Fibroblast of mammary gland (primary cell): ENCODE results near the gene MPP3.

ENCODE experiments used
- DNase-seq: peaks from one replicate; pipeline ENCODE4 v3.0.0-alpha.2; 2010; ENCODE audit warnings: low read depth
- H3K4me3 ChIP-seq: 2 replicates; pipeline ENCODE4 v1.5.1; 2011; ENCODE audit warnings: low read depth, mild to moderate bottlenecking, low read length, moderate library complexity; ENCODE audit not compliant: control insufficient read depth
- TF ChIP-seq, protein P1 (sequence below): conservative IDR thresholded peaks from 2 replicates; pipeline ENCODE4 v1.5.1; 2011; ENCODE audit warnings: low read depth, low read length, inconsistent platforms; ENCODE audit not compliant: control insufficient read depth, insufficient read depth

The MPP3 gene

DNA sequence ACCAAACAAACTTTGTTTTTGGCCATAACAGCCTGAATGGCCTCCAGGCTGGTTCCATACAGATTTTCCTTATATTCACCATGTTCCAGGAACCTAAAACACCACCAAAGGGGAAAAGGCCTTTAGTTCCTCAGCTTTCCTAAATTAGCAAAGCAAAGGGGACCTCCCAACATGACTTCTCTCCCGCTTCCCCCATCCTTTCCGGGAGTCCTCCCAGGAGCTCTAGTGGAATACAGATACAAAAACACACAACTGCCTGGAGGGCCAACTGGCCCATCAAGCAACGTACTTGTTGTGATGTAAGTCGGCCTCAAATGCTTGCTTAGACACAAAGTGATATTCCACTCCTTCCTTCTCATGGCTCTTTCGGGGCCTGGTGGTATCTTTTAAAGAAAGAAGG, 22.1 kb downstream of the MPP3 start:
- H3K4me3 ChIP-seq, result no peak overlapping the region
- TF ChIP-seq, protein P1, sequence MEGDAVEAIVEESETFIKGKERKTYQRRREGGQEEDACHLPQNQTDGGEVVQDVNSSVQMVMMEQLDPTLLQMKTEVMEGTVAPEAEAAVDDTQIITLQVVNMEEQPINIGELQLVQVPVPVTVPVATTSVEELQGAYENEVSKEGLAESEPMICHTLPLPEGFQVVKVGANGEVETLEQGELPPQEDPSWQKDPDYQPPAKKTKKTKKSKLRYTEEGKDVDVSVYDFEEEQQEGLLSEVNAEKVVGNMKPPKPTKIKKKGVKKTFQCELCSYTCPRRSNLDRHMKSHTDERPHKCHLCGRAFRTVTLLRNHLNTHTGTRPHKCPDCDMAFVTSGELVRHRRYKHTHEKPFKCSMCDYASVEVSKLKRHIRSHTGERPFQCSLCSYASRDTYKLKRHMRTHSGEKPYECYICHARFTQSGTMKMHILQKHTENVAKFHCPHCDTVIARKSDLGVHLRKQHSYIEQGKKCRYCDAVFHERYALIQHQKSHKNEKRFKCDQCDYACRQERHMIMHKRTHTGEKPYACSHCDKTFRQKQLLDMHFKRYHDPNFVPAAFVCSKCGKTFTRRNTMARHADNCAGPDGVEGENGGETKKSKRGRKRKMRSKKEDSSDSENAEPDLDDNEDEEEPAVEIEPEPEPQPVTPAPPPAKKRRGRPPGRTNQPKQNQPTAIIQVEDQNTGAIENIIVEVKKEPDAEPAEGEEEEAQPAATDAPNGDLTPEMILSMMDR, result no peak
- no peak for DNase-seq

DNA sequence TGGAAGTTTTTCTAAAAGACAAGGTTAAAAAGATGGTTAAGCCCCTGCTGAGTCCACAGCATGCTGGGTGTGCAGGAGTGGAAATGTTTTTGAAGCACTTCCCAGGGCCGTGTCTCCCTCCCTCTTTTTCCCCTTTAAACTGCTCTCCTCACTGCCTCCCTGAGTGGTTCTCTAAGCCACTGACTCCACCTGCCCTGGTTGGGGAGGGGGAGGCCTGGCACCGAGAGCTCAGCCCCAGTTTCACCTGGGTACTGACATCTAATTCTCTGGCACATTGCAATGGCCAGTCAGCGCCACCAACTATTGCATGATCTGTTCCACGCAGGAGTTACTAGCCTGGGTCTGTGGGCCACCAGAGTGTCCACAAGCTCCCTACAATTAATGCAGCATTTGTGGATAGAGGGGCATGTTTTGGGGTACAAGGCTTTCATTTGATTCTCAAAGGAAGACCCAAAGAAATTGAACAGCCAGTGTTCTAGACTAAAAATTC, 22.7 kb downstream of the MPP3 start:
- no peak overlapping the region for H3K4me3 ChIP-seq
- TF ChIP-seq, protein P1, result no peak
- no peak for DNase-seq

DNA sequence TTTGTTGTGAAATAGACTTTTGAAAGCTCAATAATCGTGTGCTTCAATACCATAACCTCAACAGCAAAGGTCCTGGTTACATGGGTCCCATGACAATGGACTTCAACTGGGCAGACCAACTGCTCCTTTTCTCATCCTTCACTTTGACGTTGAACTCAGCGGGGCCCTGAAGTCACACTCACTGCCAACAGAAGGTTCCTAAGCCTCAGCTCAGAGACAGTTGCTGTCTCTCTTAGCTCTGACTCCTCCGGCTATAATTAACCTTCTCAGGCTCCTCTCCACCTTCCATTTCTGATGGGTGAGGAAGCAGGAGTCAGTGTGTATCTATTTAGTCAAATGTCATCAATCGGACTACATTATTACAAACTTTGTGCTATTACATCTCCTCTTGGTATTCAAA, 23.8 kb downstream of the MPP3 start:
- no peak overlapping the region for H3K4me3 ChIP-seq
- no peak for DNase-seq
- TF ChIP-seq, protein P1, result no peak

DNA sequence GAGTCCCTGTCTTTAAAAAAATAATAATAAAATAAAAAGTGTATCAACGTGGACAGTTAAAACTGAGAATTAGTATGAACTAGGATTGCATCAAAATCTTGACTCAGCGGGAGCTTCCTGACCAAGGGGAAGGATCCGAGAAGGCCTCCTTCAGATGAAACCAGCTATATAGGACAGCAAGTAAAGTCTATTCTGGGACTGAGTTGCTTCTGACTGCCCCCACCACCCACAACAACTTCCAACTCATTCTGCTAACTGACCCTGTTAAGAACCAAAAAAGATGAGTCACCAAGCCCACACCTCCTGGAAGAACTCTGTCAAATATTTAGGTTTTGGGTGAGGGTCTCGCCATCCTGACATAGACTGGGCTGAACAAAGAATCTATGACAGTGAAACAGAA, 24.9 kb downstream of the MPP3 start:
- H3K4me3 ChIP-seq, result no peak overlapping the region
- TF ChIP-seq, protein P1, result no peak
- DNase-seq, result no peak

DNA sequence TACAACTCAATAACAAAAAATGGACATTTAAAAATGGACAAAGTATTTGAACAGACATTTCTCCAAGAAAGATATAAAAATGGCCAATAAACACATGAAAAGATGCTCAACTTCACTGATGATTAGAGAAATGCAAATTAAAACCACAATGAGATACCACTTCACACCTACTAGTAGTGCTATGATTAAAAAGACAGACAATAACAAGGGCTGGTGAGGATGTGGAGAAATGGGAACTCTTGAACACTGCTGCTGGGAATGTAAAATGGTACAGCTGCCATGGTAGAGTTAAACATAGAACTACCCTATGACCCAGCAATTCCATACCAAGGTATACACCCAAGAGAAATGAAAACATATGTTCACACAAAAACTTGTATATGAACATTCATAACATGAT, 27.8 kb downstream of the MPP3 start:
- no peak overlapping the region for H3K4me3 ChIP-seq
- TF ChIP-seq, protein P1, result no peak
- DNase-seq, result no peak

DNA sequence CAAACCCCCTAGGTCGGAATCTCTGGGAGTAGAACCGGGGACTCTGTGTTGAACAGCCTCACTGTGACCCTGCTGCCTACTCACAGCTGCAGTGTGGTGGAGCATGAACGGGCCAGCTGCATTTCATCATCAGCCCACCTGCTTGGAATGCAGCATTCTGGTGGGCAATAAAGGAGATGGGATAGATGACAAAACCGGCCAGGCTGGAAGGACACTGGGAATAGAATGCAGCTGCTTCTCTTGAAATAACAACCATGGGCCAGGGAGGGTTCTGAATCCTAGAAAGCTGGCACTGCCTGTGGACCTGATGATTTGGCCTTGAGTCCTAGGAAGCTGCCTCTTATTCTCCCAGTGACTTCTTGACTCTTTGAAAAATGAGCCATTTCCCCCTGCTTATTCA, 29.2 kb downstream of the MPP3 start:
- TF ChIP-seq, protein P1, result no peak
- DNase-seq, result no peak
- no peak overlapping the region for H3K4me3 ChIP-seq

DNA sequence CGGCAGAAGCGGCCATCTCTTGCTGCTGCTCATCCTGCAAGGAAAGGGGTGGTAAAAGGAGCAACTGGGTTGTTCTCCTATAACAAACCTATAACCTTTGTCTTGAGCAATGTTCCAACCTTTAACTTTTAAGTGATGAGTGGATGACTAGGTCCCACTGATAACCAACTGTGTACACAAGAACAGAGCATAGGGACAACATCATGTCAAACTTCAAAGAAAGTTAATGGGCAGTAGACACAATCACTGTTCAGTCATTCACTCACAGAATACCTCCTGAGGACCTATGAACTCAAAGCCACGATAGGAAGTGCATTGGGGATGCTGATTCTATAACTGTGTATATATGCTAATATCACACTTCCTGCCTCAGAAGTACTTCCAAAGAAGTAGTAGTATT, 31.1 kb downstream of the MPP3 start:
- H3K4me3 ChIP-seq, result no peak overlapping the region
- no peak for DNase-seq
- TF ChIP-seq, protein P1, result no peak
